Stimulated activated CD8-positive, alpha-beta memory T cell treated with anti-CD3 and anti-CD28 coated beads, Interleukin-4, amount 100 ng/mL, for 4 hours (primary cell): ENCODE results near the gene NFASC.

Source experiments
- DNase-seq, 2 donors: peaks; one replicate each; pipeline ENCODE4 v3.0.0-alpha.2; 2020; ENCODE audit warnings: low read depth in 2 of 2, low spot score in 1 of 2

NFASC gene

GRCh38 chr1:204927673-204928641 is 57.3 kb downstream of the NFASC start:
- no peak for DNase-seq

- no peak for DNase-seq
Observed at GRCh38 chr1:204928671-204929486, 58.2 kb downstream of the NFASC start.

DNA sequence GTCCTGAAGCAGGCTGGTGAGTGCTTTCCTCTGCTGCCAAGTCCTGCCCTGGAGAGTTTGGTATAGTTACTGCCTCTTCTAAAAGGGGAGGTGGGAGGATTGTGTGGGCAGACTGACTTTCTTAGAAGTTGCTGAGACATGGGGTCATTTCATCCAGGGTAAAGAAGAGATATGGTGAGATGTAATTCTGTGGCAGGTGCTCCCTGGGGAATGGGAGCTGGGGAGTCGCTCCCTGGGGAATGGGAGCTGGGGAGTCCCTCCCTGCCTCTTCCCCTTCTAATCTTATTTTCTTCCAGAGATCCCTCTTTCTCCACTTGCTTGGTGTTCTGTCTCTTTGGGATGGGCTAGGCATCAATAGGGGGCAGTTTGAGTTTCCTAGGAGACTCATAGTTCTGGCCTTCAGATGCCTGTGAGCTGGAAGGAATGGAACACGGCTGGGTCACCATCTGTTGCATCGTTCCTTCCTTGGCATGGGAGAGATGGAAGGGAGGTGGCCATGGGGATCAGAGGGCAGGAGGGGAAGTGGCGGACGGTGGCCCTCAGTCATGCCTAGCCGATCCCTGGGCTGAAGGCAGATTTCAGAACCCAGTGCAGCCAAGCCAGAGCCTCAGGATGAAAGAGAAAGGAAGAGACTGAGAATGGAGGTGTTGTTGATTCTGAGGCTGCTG is 59.0 kb downstream of the NFASC start:
- no peak for DNase-seq

- DNase-seq: no peak
Observed at GRCh38 chr1:204930155-204930523, 59.5 kb downstream of the NFASC start.

DNA sequence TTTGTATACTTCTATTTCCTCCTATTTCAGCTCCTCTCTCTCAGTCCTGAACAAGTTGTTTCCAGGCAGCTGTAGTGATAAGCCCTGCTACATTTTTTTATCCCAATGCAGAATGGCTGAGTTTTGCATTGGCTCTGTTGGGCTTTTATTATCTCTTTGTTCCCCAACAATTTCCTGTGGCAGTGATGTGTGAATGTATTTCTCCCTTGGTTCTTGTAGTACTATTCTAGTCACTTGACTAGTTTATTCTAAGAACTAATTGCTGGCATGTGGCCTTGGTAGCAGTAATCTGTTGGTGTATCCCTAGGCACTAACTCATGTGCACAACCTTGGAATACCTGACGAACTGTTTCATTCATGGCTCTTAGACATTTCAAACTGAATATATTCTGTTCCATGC is 60.7 kb downstream of the NFASC start:
- no peak for DNase-seq

DNA sequence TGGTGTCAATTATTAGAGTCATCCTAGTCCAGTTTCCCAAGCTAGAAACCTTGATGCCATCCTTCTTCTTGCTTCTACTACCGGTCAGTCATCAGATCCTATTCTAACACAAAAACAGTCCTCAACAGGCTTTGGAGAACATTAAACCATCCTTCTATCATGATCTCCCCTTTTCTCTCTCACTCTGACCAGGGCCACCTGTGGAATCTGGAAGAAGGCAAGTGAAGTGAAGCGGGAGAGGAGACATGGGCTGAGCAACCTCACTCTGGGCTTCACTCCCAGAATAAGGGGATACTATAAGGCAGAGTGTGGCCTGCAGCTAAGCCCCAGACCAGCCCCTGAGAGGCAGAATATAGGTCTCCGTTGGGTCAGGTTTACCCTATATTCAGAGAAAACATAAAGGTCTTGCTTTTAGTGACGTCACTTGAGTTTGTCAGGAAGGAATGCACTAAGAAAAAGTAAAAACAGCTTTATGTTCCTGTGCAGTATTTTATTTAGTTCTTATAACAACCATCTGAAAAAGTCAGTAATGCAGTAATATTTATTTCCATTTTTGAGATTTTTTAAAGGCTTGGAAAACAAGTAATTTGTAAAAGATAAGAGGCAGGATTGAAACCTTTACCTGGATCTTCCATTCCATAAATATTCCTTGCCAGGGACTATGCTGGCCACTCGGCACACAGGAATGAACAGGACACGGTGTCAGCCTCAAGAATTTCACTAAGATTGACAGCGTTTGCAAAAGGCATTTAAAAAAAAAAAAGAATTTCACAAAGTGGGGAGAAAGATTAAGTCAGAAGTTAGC is 61.3 kb downstream of the NFASC start:
- DNase-seq: no peak

DNA sequence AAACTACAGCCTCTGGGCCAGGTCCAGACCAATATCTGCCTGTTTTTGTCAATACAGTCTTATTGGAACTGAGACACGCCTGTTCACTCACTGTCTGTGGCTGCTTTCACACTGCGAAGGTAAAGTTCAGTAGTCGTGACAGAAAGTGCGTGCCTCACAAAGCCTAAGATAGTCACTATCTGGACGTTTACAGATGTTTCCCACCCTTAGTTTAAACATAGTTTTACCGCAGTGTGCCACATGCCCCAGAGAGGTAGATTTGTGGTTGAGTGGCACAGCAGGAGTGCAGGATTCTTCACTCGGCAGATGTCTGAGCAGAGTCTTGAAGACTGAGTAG is 61.9 kb downstream of the NFASC start:
- no peak for DNase-seq

DNA sequence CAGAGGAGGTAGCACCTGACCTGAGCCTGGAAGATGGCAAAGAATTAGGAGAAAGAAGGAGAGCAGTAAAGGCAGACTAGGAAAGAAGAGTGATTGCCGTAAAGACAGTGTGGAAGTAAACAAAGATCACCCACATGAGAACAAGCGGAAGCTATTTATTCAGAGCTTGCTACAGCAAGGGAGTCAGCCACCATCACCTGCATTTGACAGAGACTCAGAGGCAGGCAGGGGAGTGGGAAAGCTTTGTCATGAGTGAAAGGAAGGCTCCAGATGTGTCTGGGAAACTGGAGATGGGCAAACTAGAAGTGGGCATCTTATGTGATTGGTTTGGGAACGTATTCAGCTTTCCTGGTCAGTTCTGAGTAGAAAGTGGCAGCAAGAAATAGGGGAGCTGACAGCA is 64.5 kb downstream of the NFASC start:
- DNase-seq: no peak

DNA sequence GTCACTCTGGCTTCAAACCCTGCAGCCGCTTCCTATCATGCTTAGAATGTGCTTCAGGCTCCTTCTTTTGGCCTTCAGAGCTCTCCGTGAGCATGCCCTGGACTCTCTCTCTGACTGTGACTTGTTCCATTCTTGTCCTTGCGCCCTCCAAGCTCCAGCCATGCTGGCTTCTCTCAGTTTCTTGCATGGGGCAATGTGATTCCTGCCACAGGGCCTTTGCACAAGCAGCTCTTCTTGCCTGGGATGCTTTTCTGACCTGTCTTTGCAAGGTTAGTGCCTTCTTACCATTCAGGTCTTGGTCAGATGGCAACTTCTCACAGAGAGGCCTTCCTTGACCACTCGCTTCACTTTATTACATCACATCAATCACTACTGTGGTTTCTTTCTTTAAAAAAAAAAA is 66.1 kb downstream of the NFASC start:
- no peak for DNase-seq

GRCh38 chr1:204937901-204938300 is 67.2 kb downstream of the NFASC start:
- no peak for DNase-seq

DNA sequence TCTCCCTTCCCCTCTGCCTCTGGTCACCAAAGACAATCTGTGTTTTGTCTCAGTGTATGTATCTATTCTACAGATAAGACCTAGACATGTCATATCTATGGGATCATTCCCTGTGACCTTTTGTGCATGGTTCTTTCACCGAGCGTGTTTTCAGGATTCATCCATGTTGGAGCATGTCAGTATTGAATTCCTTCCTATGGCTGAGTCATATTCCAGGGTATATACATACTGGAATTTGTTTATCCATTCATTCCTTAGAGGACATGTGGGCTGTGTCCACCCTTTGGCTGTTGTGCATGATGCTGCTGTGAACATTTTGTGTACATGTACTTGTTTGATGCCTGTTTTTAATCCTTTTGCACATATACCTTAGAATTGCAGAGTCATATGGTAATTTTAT is 69.9 kb downstream of the NFASC start:
- no peak for DNase-seq

GRCh38 chr1:204941421-204942338 is 71.0 kb downstream of the NFASC start:
- peak in 1 of 2 donors; percentile 6 for DNase-seq

DNA sequence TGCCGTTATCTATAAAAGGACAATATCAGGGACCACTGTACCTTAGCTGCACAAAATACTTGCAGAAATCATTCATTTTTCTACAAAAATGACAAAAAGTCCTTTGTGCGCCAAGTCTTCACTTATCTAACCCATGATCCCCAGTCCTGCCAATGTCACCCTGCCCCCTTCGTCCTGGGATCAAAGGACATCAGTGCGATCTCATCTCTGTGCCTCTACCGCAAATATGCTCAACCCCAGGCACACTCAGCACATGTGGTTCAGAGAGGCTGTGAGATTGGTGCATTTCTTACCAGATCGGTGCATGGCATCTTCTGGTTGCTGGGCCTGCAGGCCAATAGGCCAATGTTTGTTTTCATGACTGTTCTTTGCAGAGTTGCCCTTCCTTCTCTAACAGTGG is 72.8 kb downstream of the NFASC start:
- no peak for DNase-seq

GRCh38 chr1:204944662-204945061 is 74.0 kb downstream of the NFASC start:
- no peak for DNase-seq

DNA sequence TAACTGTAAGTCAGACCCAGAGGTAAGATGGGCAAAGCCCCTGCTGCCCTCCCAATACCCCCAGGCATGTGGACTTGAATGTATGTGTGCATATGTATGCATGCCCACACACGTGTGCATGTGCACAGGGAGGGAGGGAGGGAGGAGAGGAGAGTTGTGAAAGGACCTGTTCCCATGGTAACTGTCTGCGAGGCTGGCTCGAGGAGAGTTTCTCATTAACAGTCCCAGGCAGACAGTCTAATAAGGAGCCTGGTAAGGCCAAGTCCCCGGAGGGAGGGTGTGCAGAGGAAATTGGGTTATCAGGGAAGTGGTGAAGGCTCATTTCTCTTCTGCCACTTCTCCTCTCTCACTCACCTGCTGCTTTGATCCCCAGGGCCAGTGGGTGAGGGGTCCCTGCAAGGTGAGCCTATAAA is 74.9 kb downstream of the NFASC start:
- no peak for DNase-seq

- DNase-seq: no peak
Observed at GRCh38 chr1:204946640-204947039, 76.0 kb downstream of the NFASC start.

- no peak for DNase-seq
Observed at GRCh38 chr1:204947338-204947737, 76.7 kb downstream of the NFASC start.

- no peak for DNase-seq
Observed at GRCh38 chr1:204947747-204948146, 77.1 kb downstream of the NFASC start.

GRCh38 chr1:204950353-204951001 is 79.8 kb downstream of the NFASC start:
- no peak for DNase-seq
